Measurements from ENCODE around the gene TSPAN18. TPM values are rescaled to one million over a fixed set of nuclear protein-coding genes. Genes with fewer than 3 reads are reported as not detected.

TSPAN18 gene
- total and polyA plus RNA-seq, 2 of the 4 experiments (the other 2 are of a cell fraction): 0.36 to 1.1 TPM

DNA sequence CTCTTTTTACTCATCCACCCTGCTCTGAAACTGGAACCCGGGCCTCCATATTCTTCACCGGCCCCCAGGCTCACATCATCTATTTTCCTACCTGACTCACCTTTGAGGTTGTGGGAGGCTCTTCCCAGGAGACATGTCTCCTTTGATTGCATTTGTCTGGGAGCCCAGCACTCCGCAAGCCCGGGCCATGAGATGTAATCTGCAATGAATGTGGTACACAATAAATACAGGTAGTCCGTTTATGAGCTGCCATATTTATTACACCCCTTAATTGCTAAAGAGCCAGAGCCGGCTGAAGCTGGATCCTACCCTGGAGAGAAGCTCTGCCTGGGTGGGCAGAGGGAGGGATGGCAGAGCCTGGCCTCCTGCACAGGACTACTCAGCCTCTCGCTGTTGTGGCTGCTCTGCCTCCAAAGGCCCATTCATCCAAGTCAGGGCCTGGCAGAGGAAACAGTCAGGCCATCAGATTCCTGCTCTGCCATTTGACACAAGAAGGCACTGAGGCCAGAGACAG is 174.4 kb downstream of the TSPAN18 start:
- Histone ChIP-seq H4K8ac (ENCODE audit: low read depth in 2 of 2, low read length in 2 of 2) (no peak overlapping the region), H3K79me1 (ENCODE audit: low read depth in 1 of 2, low read length in 2 of 2) (no peaks in the 10 kb centered on the region), H2AK5ac (ENCODE audit: low read depth, low read length) (no peak overlapping the region), H3K18ac (ENCODE audit: low read depth, low read length) (no peak overlapping the region), H4K20me1 (ENCODE audit: insufficient read depth, low read length) (no peaks in the 10 kb centered on the region), H3K4ac (ENCODE audit: low read depth, low read length) (no peak overlapping the region), H2BK120ac (ENCODE audit: low read depth, low read length) (no peak overlapping the region), H3K4me3 (ENCODE audit: insufficient read depth, low read depth, low read length) (no peak overlapping the region), H3K9me3 (ENCODE audit: control insufficient read depth, insufficient read depth, low read length) (peaks cover 6% of the 10 kb centered on the region; the same call in 1 of the 2 replicates), H2BK20ac (ENCODE audit: low read depth, low read length) (no peak overlapping the region), H3K14ac (replicated peaks; ENCODE audit: low read depth, low read length) (no peak overlapping the region), H3K56ac (ENCODE audit: extremely low read depth, insufficient read depth, low read length) (no peak overlapping the region), H3K36me3 (ENCODE audit: control insufficient read depth, insufficient read depth, low read length) (no peaks in the 10 kb centered on the region), H3K27ac (ENCODE audit: insufficient read depth, low read length) (no peak overlapping the region), H3K9ac (ENCODE audit: low read depth, low read length) (no peak overlapping the region), H3K27me3 (ENCODE audit: control insufficient read depth, insufficient read depth, low read length) (peaks cover 24% of the 10 kb centered on the region), H3K4me1 (ENCODE audit: control insufficient read depth, insufficient read depth, low read length) (peaks cover 2% of the 10 kb centered on the region; the same call in 1 of the 2 replicates), H2AFZ (replicated peaks; ENCODE audit: low read length, poor library complexity) (no peak overlapping the region), H2AK9ac (replicated peaks; ENCODE audit: low read depth, low read length, poor library complexity) (no peak overlapping the region), H3K4me2 (ENCODE audit: low read depth, low read length) (no peak overlapping the region), H3K23ac (ENCODE audit: low read depth, low read length) (no peak overlapping the region), H3K9me1 (ENCODE audit: insufficient read depth, low read length) (no peaks in the 10 kb centered on the region), H4K5ac (ENCODE audit: low read depth, low read length) (no peak overlapping the region), H4K91ac (ENCODE audit: insufficient read depth, low read depth, low read length) (no peak overlapping the region), H2BK5ac (ENCODE audit: low read depth, low read length, poor library complexity, severe bottlenecking) (no peak overlapping the region), H2BK15ac (ENCODE audit: low read depth, low read length) (no peak overlapping the region)
- no peak for TF ChIP-seq POLR2A (IDR thresholded peaks at IDR 0.05; ENCODE audit: low read depth, low read length)
- in situ Hi-C loops (cut with MboI; ENCODE audit: low sequenced_read_pairs): loop anchor here (25.0 kb wide), 1 partner anchor 789 kb away; no protein-coding TSS in a partner anchor
- no TSS peak for BruUV-seq (replicated peaks)
- ChIA-PET POLR2A (ENCODE audit: unreplicated experiment) (no interaction called here), CTCF (interaction anchor here (0.6 to 1.3 kb wide), 3 partner anchors 10 to 284 kb away, joined by 3 to 5 read pairs (median 3); no protein-coding TSS in a partner anchor)
- ATAC-seq (ENCODE audit: low read depth): no peak
- intact Hi-C loops (cut with micrococcal nuclease): no loop called here
- dilution Hi-C loops (cut with HindIII; ENCODE audit: low sequenced_read_pairs, unreplicated experiment): no loop called here
- no peak for DNase-seq
- WGBS, 2 experiments (ENCODE audit: extremely low coverage in 2 of 2, insufficient read length in 1 of 2): 86% methylated on average over 1 of the region's 7 CpGs; no CpG with 5 or more reads in 1 of the 2 experiments

Measured in IMR-90 (cell line).